Psoas muscle (tissue), 8 donors: Measurements from ENCODE around the gene SERPINA4. TPM values are rescaled to one million over a fixed set of nuclear protein-coding genes. Genes with fewer than 3 reads are reported as not detected.

ENCODE experiments used
- ATAC-seq, 4 donors: fragments of 200-7000 bp; cut with Tn5 transposase; one replicate each; pipeline ENCODE4 v1.9.1; 2020; ENCODE audit warnings: moderate library complexity in 3 of 4, mild to moderate bottlenecking in 2 of 4
- DNase-seq, 2 donors: peaks; one replicate each; pipeline ENCODE4 v3.0.0-alpha.2; 2020
- H3K27ac ChIP-seq: fragments of 200-600 bp; one replicate; pipeline ENCODE4 v1.8.0; 2022
- H3K27me3 ChIP-seq, 3 donors: fragments of 200-600 bp in 1 of 3; one replicate each; pipeline versions ENCODE4 v1.6.1 to v1.8.0; 2013 to 2022; ENCODE audit warnings: low read length in 2 of 3, mild to moderate bottlenecking in 2 of 3, moderate library complexity in 1 of 3; ENCODE audit not compliant: insufficient read depth in 3 of 3
- H3K36me3 ChIP-seq, 2 donors: fragments of 200-600 bp in 1 of 2; one replicate each; pipeline versions ENCODE4 v1.6.1 to v1.8.0; 2013 to 2022; ENCODE audit warnings: low read depth in 1 of 2, mild to moderate bottlenecking in 1 of 2, moderate library complexity in 1 of 2; ENCODE audit not compliant: insufficient read depth in 1 of 2
- H3K4me1 ChIP-seq: fragments of 200-600 bp; one replicate; pipeline ENCODE4 v1.8.0; 2022
- H3K4me3 ChIP-seq: fragments of 200-600 bp; one replicate; pipeline ENCODE4 v1.8.0; 2022; ENCODE audit warnings: mild to moderate bottlenecking
- H3K9me3 ChIP-seq: fragments of 200-600 bp; one replicate; pipeline ENCODE4 v1.8.0; 2022
- WGBS, 3 donors: extraction: QIAGEN DNeasy Blood & Tissue Kit; methylation state at CpG; one replicate each; pipeline versions ENCODE4 v1.1.6 to v1.1.7; 2013; 5-methylcytosine and 5-hydroxymethylcytosine counted together
- intact Hi-C, 2 donors: fragments of 100-400 bp; cut with DNase I; formaldehyde crosslinking; loops; one replicate each; pipeline versions ENCODE4 v1.11.0 to v1.14.2; 2022
- polyA plus RNA-seq, 3 donors: library from polyadenylated mRNA; stranded (reverse); fragments of 200-250 nt; gene quantifications; one replicate each; pipeline ENCODE4 v1.2.3, GENCODE V29; 2013
- total RNA-seq, 4 donors: library from RNA; stranded (reverse); fragmentation: NEBNext Ultra II Directional in 2 of 4; extraction: Animal tissue kit (Norgen Biotek cat#: 25700) in 2 of 4; gene quantifications; one replicate each; pipeline versions ENCODE4 v1.2.1 to v1.2.4, GENCODE V29; 2021 to 2023
- TF ChIP-seq, protein P1 (sequence below): fragments of 200-600 bp; IDR thresholded peaks from one replicate; pipeline ENCODE4 v1.8.0; 2022; ENCODE audit warnings: antibody characterized with exemption
- donor health status: healthy with polysubstance abuse.
- donor health status: DM: no; HTN: no; CAD: no; lungs with moderate emphysema.
- donor health status: Bipolar disorder and iron deficiency.
- donor health status: healthy.
- donor health status: DM: yes; HTN: yes; CAD: no.
- donor health status: DM: no; HTN: no; CAD: no.
- donor health status: DM: no; HTN: no; CAD: no.
- donor health status: DM: yes; HTN: yes; CAD: no.

SERPINA4 gene
- total and polyA plus RNA-seq, 7 donors = not detected

DNA sequence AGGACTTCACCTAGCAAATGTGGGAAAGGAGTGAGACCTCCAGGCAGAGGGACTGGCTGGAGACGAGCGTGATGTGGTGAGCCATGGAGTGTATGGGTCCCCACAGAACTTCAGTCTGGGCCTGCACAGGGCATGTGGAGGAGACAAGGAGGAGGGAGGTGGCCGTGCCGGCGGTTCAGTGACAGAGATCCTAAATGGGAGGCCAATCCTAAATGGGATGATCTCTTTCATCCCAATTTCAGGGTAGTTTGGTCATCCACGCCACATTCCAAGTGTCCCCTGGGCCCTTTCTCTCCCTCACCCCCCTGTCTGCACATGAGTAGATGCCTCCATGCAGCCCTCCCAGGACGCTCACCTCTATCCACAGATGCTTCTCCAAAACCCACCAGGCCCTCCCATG lies 33.2 kb downstream of the SERPINA4 start:
- DNase-seq (no peak), ATAC-seq (no peak)
- no peaks in the 10 kb centered on the region for H3K9me3 ChIP-seq
- no peak overlapping the region for H3K4me3 ChIP-seq
- intact Hi-C loops = no loop called here
- no peak overlapping the region for H3K27ac ChIP-seq
- H3K36me3 ChIP-seq = no peaks in the 10 kb centered on the region
- peaks cover 0 to 2% (median 0%) of the 10 kb centered on the region in 3 donors for H3K27me3 ChIP-seq
- WGBS, 3 donors = 84 to 92% (median 91%) methylated on average over 7 of the region's 7 CpGs
- TF ChIP-seq, protein P1, sequence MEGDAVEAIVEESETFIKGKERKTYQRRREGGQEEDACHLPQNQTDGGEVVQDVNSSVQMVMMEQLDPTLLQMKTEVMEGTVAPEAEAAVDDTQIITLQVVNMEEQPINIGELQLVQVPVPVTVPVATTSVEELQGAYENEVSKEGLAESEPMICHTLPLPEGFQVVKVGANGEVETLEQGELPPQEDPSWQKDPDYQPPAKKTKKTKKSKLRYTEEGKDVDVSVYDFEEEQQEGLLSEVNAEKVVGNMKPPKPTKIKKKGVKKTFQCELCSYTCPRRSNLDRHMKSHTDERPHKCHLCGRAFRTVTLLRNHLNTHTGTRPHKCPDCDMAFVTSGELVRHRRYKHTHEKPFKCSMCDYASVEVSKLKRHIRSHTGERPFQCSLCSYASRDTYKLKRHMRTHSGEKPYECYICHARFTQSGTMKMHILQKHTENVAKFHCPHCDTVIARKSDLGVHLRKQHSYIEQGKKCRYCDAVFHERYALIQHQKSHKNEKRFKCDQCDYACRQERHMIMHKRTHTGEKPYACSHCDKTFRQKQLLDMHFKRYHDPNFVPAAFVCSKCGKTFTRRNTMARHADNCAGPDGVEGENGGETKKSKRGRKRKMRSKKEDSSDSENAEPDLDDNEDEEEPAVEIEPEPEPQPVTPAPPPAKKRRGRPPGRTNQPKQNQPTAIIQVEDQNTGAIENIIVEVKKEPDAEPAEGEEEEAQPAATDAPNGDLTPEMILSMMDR = no peak
- peaks cover 4% of the 10 kb centered on the region for H3K4me1 ChIP-seq

DNA sequence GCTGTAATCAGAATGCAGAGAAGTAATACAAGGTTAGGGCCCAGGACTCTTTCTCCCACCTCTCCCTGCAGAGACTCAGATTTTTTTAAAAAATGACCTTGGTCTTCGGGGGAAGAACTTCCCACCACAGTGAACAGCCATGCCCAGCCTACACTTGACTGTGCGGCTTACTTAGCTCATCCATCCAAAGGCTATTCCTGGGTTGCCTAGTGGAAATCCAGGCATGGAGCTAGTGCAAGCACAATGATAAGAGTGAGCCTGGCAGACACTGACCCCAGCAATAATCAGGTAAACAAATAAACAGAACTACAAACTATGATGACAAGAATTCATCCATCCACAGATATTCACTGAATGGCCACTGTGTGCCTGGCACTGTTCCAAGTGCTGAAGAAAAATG lies 34.7 kb downstream of the SERPINA4 start:
- DNase-seq (no peak), ATAC-seq (no peak)
- 70 to 90% (median 86%) methylated on average over 2 of the region's 2 CpGs for WGBS, 3 donors
- no peaks in the 10 kb centered on the region for H3K9me3 ChIP-seq
- intact Hi-C loops = no loop called here
- H3K4me1 ChIP-seq = peaks cover 4% of the 10 kb centered on the region
- TF ChIP-seq, protein P1 = no peak
- peaks cover 0 to 2% (median 0%) of the 10 kb centered on the region in 3 donors for H3K27me3 ChIP-seq
- no peak overlapping the region for H3K4me3 ChIP-seq
- H3K36me3 ChIP-seq = no peaks in the 10 kb centered on the region
- H3K27ac ChIP-seq = no peak overlapping the region

DNA sequence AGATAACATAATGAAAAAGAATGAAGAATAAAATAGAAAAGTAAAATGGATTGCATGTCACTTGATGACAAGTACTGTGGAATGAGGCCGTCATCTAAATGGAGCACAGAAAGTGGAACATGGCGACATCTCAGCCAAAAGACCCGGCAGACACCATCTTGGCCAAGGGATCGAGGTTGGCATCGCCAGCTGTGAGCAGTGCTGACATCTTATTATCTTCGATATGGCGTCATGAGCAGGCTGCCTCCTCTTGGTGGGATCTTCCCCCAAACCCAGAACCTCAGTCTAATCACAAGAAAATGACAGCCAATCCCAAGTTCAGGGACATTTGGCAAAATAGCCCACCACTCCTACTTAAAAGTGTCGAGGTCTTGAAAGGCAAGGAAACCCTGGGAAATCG lies 35.1 kb downstream of the SERPINA4 start:
- intact Hi-C loops = no loop called here
- no peak for DNase-seq
- WGBS, 3 donors = 81 to 87% (median 83%) methylated on average over 9 of the region's 9 CpGs
- Histone ChIP-seq H3K36me3 (no peaks in the 10 kb centered on the region), H3K27me3 (no peaks in the 10 kb centered on the region), H3K27ac (no peak overlapping the region), H3K4me3 (no peak overlapping the region), H3K9me3 (no peaks in the 10 kb centered on the region), H3K4me1 (peaks cover 4% of the 10 kb centered on the region)
- TF ChIP-seq, protein P1 = no peak
- no peak for ATAC-seq

DNA sequence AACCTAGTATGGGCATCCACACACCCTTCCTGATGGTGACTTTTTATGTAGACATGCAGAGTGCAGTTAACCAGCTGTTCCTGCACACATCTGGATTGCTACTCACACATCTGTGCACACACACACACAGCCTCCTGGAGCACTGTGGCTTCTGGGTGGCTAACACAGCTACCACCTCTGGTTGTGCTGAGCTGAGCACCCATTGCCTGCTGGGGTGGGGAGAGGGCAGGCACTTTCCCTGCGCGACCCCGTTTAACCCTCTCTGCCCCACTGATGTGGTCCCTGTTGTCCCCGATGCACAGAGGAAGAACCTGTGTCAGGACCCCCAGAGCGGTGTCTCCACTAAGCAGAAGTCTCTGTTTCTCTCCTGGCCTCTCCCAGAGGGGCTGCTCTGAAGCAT lies 36.5 kb downstream of the SERPINA4 start:
- TF ChIP-seq, protein P1 = no peak
- Histone ChIP-seq H3K4me1 (peaks cover 15% of the 10 kb centered on the region), H3K27me3 (no peaks in the 10 kb centered on the region), H3K27ac (no peak overlapping the region), H3K4me3 (no peak overlapping the region), H3K9me3 (no peaks in the 10 kb centered on the region), H3K36me3 (no peaks in the 10 kb centered on the region)
- intact Hi-C loops = no loop called here
- ATAC-seq = no peak
- DNase-seq = no peak
- 86 to 92% (median 89%) methylated on average over 5 of the region's 5 CpGs for WGBS, 3 donors

DNA sequence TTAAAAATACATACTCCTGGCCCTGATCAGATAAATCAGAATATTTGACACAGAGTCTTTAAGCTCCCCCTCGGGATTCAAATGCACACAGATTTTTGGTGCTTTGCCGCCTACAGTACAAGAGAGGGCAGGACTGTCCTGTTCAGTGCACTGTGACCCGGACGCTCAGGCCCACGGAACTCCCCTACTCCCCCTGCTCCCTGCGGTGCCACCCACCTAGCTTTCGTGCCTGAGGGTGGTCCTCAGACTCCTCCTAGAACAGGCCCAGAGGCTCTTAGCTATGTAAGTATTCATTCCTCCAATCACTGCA lies 37.2 kb downstream of the SERPINA4 start:
- intact Hi-C loops = no loop called here
- no peak overlapping the region for H3K27ac ChIP-seq
- DNase-seq (no peak), ATAC-seq (no peak)
- H3K4me3 ChIP-seq = no peak overlapping the region
- TF ChIP-seq, protein P1 = no peak
- 80 to 81% (median 81%) methylated on average over 7 of the region's 7 CpGs for WGBS, 3 donors
- H3K4me1 ChIP-seq = peaks cover 15% of the 10 kb centered on the region
- no peaks in the 10 kb centered on the region for H3K9me3 ChIP-seq
- H3K27me3 ChIP-seq = no peaks in the 10 kb centered on the region
- no peaks in the 10 kb centered on the region for H3K36me3 ChIP-seq
